Muscle layer of duodenum (tissue), 2 donors: ENCODE measurements around the gene CCDC88C.

Experiments
- H3K27ac ChIP-seq: one replicate; pipeline ENCODE4 v1.7.0; 2013; ENCODE audit warnings: mild to moderate bottlenecking, low read length
- H3K27me3 ChIP-seq: one replicate; pipeline ENCODE4 v1.7.0; 2013; ENCODE audit warnings: low read depth, mild to moderate bottlenecking, control low read depth, low read length
- H3K36me3 ChIP-seq, 2 donors: one replicate each; pipeline ENCODE4 v1.7.0; 2013; ENCODE audit warnings: low read length in 2 of 2, control low read depth in 1 of 2, mild to moderate bottlenecking in 1 of 2; ENCODE audit not compliant: insufficient read depth in 2 of 2, control insufficient read depth in 1 of 2
- H3K4me1 ChIP-seq, 2 donors: one replicate each; pipeline ENCODE4 v1.7.0; 2013; ENCODE audit warnings: low read length in 2 of 2, mild to moderate bottlenecking in 2 of 2, control low read depth in 1 of 2, moderate library complexity in 1 of 2; ENCODE audit not compliant: insufficient read depth in 2 of 2, control insufficient read depth in 1 of 2
- H3K4me3 ChIP-seq, 2 donors: one replicate each; pipeline ENCODE4 v1.7.0; 2013; ENCODE audit warnings: low read length in 2 of 2, low read depth in 1 of 2, mild to moderate bottlenecking in 1 of 2
- H3K9me3 ChIP-seq, 2 donors: one replicate each; pipeline ENCODE4 v1.7.0; 2013; ENCODE audit warnings: low read length in 2 of 2, control low read depth in 1 of 2, mild to moderate bottlenecking in 1 of 2; ENCODE audit not compliant: control insufficient read depth in 1 of 2
- donor health status: healthy.

Gene CCDC88C

GRCh38 chr14:91332986-91333649 is 84.5 kb downstream of the CCDC88C start:
- Histone ChIP-seq H3K4me3 (no peak overlapping the region), H3K27me3 (no peaks in the 10 kb centered on the region), H3K4me1 (peaks cover 4 to 12% of the 10 kb centered on the region in 2 donors), H3K9me3 (no peaks in the 10 kb centered on the region), H3K36me3 (peaks cover 4 to 6% of the 10 kb centered on the region in 2 donors), H3K27ac (no peak overlapping the region)

- H3K4me1 ChIP-seq = peaks cover 4 to 12% of the 10 kb centered on the region in 2 donors
- H3K27me3 ChIP-seq = no peaks in the 10 kb centered on the region
- no peaks in the 10 kb centered on the region for H3K9me3 ChIP-seq
- no peaks in the 10 kb centered on the region for H3K36me3 ChIP-seq
- H3K27ac ChIP-seq = no peak overlapping the region
- no peak overlapping the region for H3K4me3 ChIP-seq
Observed at GRCh38 chr14:91332171-91332985, 85.2 kb downstream of the CCDC88C start.

GRCh38 chr14:91331721-91332120 is 85.9 kb downstream of the CCDC88C start:
- peaks cover 4 to 12% of the 10 kb centered on the region in 2 donors for H3K4me1 ChIP-seq
- H3K4me3 ChIP-seq = no peak overlapping the region
- H3K27me3 ChIP-seq = no peaks in the 10 kb centered on the region
- H3K27ac ChIP-seq = no peak overlapping the region
- no peaks in the 10 kb centered on the region for H3K9me3 ChIP-seq
- H3K36me3 ChIP-seq = no peaks in the 10 kb centered on the region

GRCh38 chr14:91330856-91331255 is 86.8 kb downstream of the CCDC88C start:
- Histone ChIP-seq H3K27me3 (no peaks in the 10 kb centered on the region), H3K27ac (no peak overlapping the region), H3K4me3 (no peak overlapping the region), H3K9me3 (no peaks in the 10 kb centered on the region), H3K36me3 (no peaks in the 10 kb centered on the region), H3K4me1 (peaks cover 4 to 16% of the 10 kb centered on the region in 2 donors)

GRCh38 chr14:91330096-91330696 is 87.4 kb downstream of the CCDC88C start:
- Histone ChIP-seq H3K27ac (no peak overlapping the region), H3K4me3 (no peak overlapping the region), H3K27me3 (no peaks in the 10 kb centered on the region), H3K36me3 (no peaks in the 10 kb centered on the region), H3K9me3 (no peaks in the 10 kb centered on the region), H3K4me1 (peaks cover 4 to 18% of the 10 kb centered on the region in 2 donors)

- H3K27me3 ChIP-seq = no peaks in the 10 kb centered on the region
- peaks cover 4 to 18% of the 10 kb centered on the region in 2 donors for H3K4me1 ChIP-seq
- H3K4me3 ChIP-seq = no peak overlapping the region
- no peak overlapping the region for H3K27ac ChIP-seq
- H3K9me3 ChIP-seq = no peaks in the 10 kb centered on the region
- H3K36me3 ChIP-seq = no peaks in the 10 kb centered on the region
Observed at GRCh38 chr14:91329486-91330014, 88.1 kb downstream of the CCDC88C start.

GRCh38 chr14:91328313-91329050 is 89.1 kb downstream of the CCDC88C start:
- Histone ChIP-seq H3K27ac (no peak overlapping the region), H3K4me1 (peaks cover 12 to 18% of the 10 kb centered on the region in 2 donors)

GRCh38 chr14:91327661-91328312 is 89.8 kb downstream of the CCDC88C start:
- H3K27me3 ChIP-seq = no peaks in the 10 kb centered on the region
- H3K4me1 ChIP-seq = peaks cover 12 to 18% of the 10 kb centered on the region in 2 donors
- no peak overlapping the region for H3K4me3 ChIP-seq
- no peak overlapping the region for H3K27ac ChIP-seq
- no peaks in the 10 kb centered on the region for H3K36me3 ChIP-seq
- no peaks in the 10 kb centered on the region for H3K9me3 ChIP-seq

More at GRCh38 chr14:91328313-91329050, 89.1 kb downstream of the CCDC88C start:
- H3K27me3 ChIP-seq = no peaks in the 10 kb centered on the region
- H3K4me3 ChIP-seq = no peak overlapping the region
- H3K9me3 ChIP-seq = no peaks in the 10 kb centered on the region
- no peaks in the 10 kb centered on the region for H3K36me3 ChIP-seq

- Histone ChIP-seq H3K27me3 (no peaks in the 10 kb centered on the region), H3K4me1 (peaks cover 10 to 12% of the 10 kb centered on the region in 2 donors), H3K4me3 (no peak overlapping the region), H3K27ac (no peak overlapping the region), H3K9me3 (no peaks in the 10 kb centered on the region), H3K36me3 (no peaks in the 10 kb centered on the region)
Observed at GRCh38 chr14:91327250-91327595, 90.4 kb downstream of the CCDC88C start.

- Histone ChIP-seq H3K4me3 (no peak overlapping the region), H3K36me3 (no peaks in the 10 kb centered on the region), H3K9me3 (no peaks in the 10 kb centered on the region), H3K27me3 (no peaks in the 10 kb centered on the region), H3K4me1 (peaks cover 8 to 9% of the 10 kb centered on the region in 2 donors), H3K27ac (no peak overlapping the region)
Observed at GRCh38 chr14:91326514-91327249, 90.9 kb downstream of the CCDC88C start.
